PC-3 (cell line): ENCODE measurements around the gene RWDD3. TPM values are rescaled to one million over a fixed set of nuclear protein-coding genes. Genes with fewer than 3 reads are reported as not detected.

Source experiments
- ATAC-seq: fragments of 200-7000 bp; cut with Tn5 transposase; 2 replicates; pipeline ENCODE4 v1.9.1; 2020; ENCODE audit warnings: mild to moderate bottlenecking, moderate library complexity
- BruUV-seq: library from RNA; stranded (reverse); fragments of 400-500 nt; replicated peaks from 2 replicates; lab custom pipeline; 2021; lab: Mats Ljungman, UMichigan
- CTCF ChIA-PET: fragments of 300-600 bp; sonication (Branson Sonifier 250); formaldehyde crosslinking; loops from one replicate; lab custom pipeline; 2022; ENCODE audit warnings: antibody characterized with exemption; lab: Charles Lee
- POLR2A ChIA-PET: fragments of 300-600 bp; sonication (Branson Sonifier 250); formaldehyde crosslinking; loops from one replicate; lab custom pipeline; 2022; ENCODE audit warnings: antibody characterized with exemption; ENCODE audit not compliant: unreplicated experiment; lab: Charles Lee
- DNase-seq: peaks from one replicate; pipeline ENCODE4 v3.0.0-alpha.2; 2015
- H2AFZ ChIP-seq: fragments of 300-600 bp; sonication (generic); 2 replicates; pipeline ENCODE4 v1.6.0; 2016; ENCODE audit warnings: antibody characterized with exemption, low read length
- H3F3A ChIP-seq: fragments of 300-600 bp; sonication (generic); one replicate; pipeline ENCODE4 v1.6.0; 2017; ENCODE audit warnings: antibody characterized with exemption, low read length, control low read depth, mild to moderate bottlenecking; ENCODE audit not compliant: unreplicated experiment
- H3K27ac ChIP-seq: fragments of 300-600 bp; sonication (generic); 2 replicates; pipeline ENCODE4 v1.5.1; 2016; ENCODE audit warnings: mild to moderate bottlenecking, low read length
- H3K27me3 ChIP-seq: fragments of 300-600 bp; sonication (generic); 2 replicates; pipeline ENCODE4 v1.6.1; 2016; ENCODE audit warnings: low read length, mixed read lengths
- H3K36me3 ChIP-seq: fragments of 300-600 bp; sonication (generic); 2 replicates; pipeline ENCODE4 v1.6.1; 2016; ENCODE audit warnings: low read depth, mixed run types, low read length, mixed read lengths
- H3K4me1 ChIP-seq: fragments of 300-600 bp; sonication (generic); 2 replicates; pipeline ENCODE4 v1.5.1; 2016; ENCODE audit warnings: low read length; ENCODE audit not compliant: insufficient read depth
- H3K4me2 ChIP-seq: fragments of 300-600 bp; sonication (generic); 2 replicates; pipeline ENCODE4 v1.6.0; 2016; ENCODE audit warnings: low read length
- H3K4me3 ChIP-seq: fragments of 300-600 bp; sonication (generic); 2 replicates; pipeline ENCODE4 v1.5.1; 2016; ENCODE audit warnings: mild to moderate bottlenecking, low read length, mixed read lengths
- H3K79me2 ChIP-seq: fragments of 300-600 bp; sonication (generic); 2 replicates; pipeline ENCODE4 v1.6.1; 2017; ENCODE audit warnings: low read length, mixed read lengths
- H3K9ac ChIP-seq: fragments of 300-600 bp; sonication (generic); 2 replicates; pipeline ENCODE4 v1.6.0; 2016; ENCODE audit warnings: mild to moderate bottlenecking, low read length
- H3K9me2 ChIP-seq: fragments of 300-600 bp; sonication (generic); replicated peaks from 2 replicates; pipeline ENCODE4 v1.6.1; 2016; ENCODE audit warnings: mixed run types, low read length, mixed read lengths
- H3K9me3 ChIP-seq: fragments of 300-600 bp; sonication (generic); 2 replicates; pipeline ENCODE4 v1.6.1; 2016; ENCODE audit warnings: low read length, mixed read lengths
- H4K20me1 ChIP-seq: fragments of 300-600 bp; sonication (generic); 2 replicates; pipeline ENCODE4 v1.6.1; 2016; ENCODE audit warnings: low read length, mixed read lengths
- CTCF ChIP-seq: fragments of 300-600 bp; sonication (generic); conservative IDR thresholded peaks from 2 replicates; pipeline ENCODE4 v1.5.1; 2017; ENCODE audit warnings: antibody characterized with exemption, low read depth, mild to moderate bottlenecking, low read length
- EZH2 ChIP-seq: fragments of 300-600 bp; sonication (generic); IDR thresholded peaks from one replicate; pipeline ENCODE4 v1.6.1; 2017; ENCODE audit warnings: antibody characterized with exemption, mild to moderate bottlenecking, low read length; ENCODE audit not compliant: unreplicated experiment
- EZH2phosphoT487 ChIP-seq: fragments of 300-600 bp; sonication (generic); IDR thresholded peaks from 2 replicates; pipeline ENCODE4 v1.6.1; 2018; ENCODE audit warnings: mild to moderate bottlenecking, antibody characterized with exemption, low read length, borderline replicate concordance
- intact Hi-C: fragments of 100-400 bp; cut with micrococcal nuclease; formaldehyde crosslinking; loops from 2 replicates; pipeline ENCODE4 v1.9.0; 2023
- total RNA-seq: library from RNA; depleted of rRNA; stranded (reverse); fragments of >200 nt; gene quantifications from 2 replicates; pipeline ENCODE4 v1.2.3, GENCODE V29; 2014

The RWDD3 gene
- total RNA-seq, 1 experiment from 2014 or later: 10.4 TPM

GRCh38 chr1:95278173-95279006 lies 44.4 kb downstream of the RWDD3 start:
- Histone ChIP-seq H3K4me2 (no peak overlapping the region), H3K36me3 (no peaks in the 10 kb centered on the region), H3K79me2 (no peaks in the 10 kb centered on the region), H3K9me2 (no peaks in the 10 kb centered on the region), H2AFZ (no peak overlapping the region), H3K27ac (no peak overlapping the region), H3K4me3 (no peak overlapping the region), H4K20me1 (no peaks in the 10 kb centered on the region), H3K9ac (no peak overlapping the region), H3F3A (no peaks in the 10 kb centered on the region), H3K4me1 (no peaks in the 10 kb centered on the region), H3K9me3 (no peaks in the 10 kb centered on the region), H3K27me3 (no peaks in the 10 kb centered on the region)
- intact Hi-C loops: no loop called here
- TF ChIP-seq EZH2phosphoT487: no peak
- TF ChIP-seq EZH2: no peak
- no peak for TF ChIP-seq CTCF
- CTCF ChIA-PET: no interaction called here
- no TSS peak for BruUV-seq
- POLR2A ChIA-PET: no interaction called here
- ATAC-seq (peak; percentile 24; the same call in 1 of the 2 replicates), DNase-seq (no peak)

- ATAC-seq (no peak), DNase-seq (no peak)
- Histone ChIP-seq H3K27ac (no peak overlapping the region), H3K4me3 (no peak overlapping the region), H3K9ac (no peak overlapping the region), H4K20me1 (no peaks in the 10 kb centered on the region), H3K4me2 (no peak overlapping the region), H3K36me3 (no peaks in the 10 kb centered on the region), H3K27me3 (no peaks in the 10 kb centered on the region), H2AFZ (no peak overlapping the region), H3K9me2 (no peaks in the 10 kb centered on the region), H3K4me1 (peaks cover 7% of the 10 kb centered on the region; the same call in 1 of the 2 replicates), H3K9me3 (no peaks in the 10 kb centered on the region), H3F3A (no peaks in the 10 kb centered on the region), H3K79me2 (no peaks in the 10 kb centered on the region)
- ChIA-PET CTCF (no interaction called here), POLR2A (no interaction called here)
- BruUV-seq: no TSS peak
- intact Hi-C loops: no loop called here
- TF ChIP-seq CTCF (no peak), EZH2phosphoT487 (no peak), EZH2 (no peak)
Observed at GRCh38 chr1:95281781-95282517, 47.9 kb downstream of the RWDD3 start.

GRCh38 chr1:95282518-95282895 lies 48.5 kb downstream of the RWDD3 start:
- POLR2A ChIA-PET: no interaction called here
- no peak for DNase-seq
- CTCF ChIA-PET: no interaction called here
- no peak for TF ChIP-seq EZH2phosphoT487
- no peak for TF ChIP-seq CTCF
- no peak for TF ChIP-seq EZH2
- ATAC-seq: no peak
- Histone ChIP-seq H2AFZ (no peak overlapping the region), H3K79me2 (no peaks in the 10 kb centered on the region), H3K4me2 (no peak overlapping the region), H3K9me3 (no peaks in the 10 kb centered on the region), H3K4me3 (no peak overlapping the region), H3K27me3 (no peaks in the 10 kb centered on the region), H4K20me1 (no peaks in the 10 kb centered on the region), H3K36me3 (no peaks in the 10 kb centered on the region), H3K9me2 (no peaks in the 10 kb centered on the region), H3F3A (no peaks in the 10 kb centered on the region), H3K27ac (no peak overlapping the region), H3K9ac (no peak overlapping the region), H3K4me1 (peaks cover 10% of the 10 kb centered on the region; the same call in 1 of the 2 replicates)
- BruUV-seq: no TSS peak
- intact Hi-C loops: no loop called here
